NCI-H82 treated with DMSO at 0.1 percent for 48 hours (cell line): ENCODE results near the gene ZEB2.

Source experiments
- DNase-seq: peaks from one replicate; lab custom pipeline; 2025; ENCODE audit not compliant: unreplicated experiment; lab: John Stamatoyannopoulos, UW

ZEB2 gene

DNA sequence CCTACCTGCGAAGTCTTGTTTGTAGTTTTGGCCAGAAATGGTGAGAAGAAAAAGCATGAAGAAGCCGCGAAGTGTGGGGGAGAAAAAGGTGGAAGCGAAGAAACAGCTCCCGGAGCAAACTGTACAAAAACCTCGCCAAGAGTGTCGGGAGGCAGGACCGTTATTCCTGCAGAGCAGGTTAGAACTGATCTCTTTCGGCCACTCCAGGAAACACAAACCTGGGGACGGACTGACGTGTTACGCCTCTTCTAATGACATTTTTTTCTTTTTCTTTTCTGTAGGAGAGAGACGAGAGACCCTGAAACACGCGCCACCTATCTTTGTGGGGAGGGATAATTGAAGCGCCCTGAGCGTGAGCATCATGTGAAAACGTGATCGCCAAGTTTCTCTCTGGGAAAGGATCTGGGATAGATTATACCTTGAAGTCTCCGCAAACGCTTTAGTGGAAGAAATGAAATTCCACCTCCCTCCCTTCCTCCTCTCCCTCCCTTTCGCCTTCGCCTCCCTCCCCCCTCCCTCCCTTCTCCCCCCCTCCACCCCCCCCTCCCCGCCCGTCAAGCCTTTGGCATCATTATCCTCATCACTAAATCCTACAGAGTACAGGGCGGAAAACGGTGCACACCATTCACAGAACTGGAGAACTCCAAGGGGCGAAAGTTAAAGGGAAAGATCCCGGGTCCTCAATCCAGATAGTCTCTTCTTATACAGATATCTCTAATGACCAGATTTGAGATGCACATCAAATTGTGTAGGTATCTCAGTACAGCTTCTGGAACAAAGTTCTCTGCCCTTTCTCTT is at the start of gene ZEB2:
ZEB2 (minus strand) TSS at position 186 of the 798 bp plus-strand sequence. CDS start 2,769 bp downstream, outside the sequence.
- peak; percentile 93 for DNase-seq

DNA sequence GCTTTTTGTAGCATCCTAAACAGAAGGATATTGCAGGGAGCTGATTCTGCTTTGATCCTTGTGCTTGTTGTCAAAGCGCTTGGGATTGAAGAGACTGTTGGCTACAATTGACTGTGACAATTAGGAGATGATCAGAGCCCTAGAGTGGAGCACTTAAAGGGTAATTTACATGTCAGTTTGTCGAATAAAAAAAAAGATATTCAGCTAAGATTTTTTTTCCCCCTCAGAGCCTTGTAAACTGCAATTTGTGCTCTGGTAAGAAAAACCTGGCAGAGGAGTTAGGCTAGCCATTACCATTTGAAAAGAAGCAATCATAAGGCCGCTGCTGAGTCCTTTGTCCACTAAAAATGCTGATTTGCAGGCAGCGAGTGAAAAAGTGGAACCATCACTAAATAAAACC is 47.8 kb upstream of the ZEB2 start:
- no peak for DNase-seq

DNA sequence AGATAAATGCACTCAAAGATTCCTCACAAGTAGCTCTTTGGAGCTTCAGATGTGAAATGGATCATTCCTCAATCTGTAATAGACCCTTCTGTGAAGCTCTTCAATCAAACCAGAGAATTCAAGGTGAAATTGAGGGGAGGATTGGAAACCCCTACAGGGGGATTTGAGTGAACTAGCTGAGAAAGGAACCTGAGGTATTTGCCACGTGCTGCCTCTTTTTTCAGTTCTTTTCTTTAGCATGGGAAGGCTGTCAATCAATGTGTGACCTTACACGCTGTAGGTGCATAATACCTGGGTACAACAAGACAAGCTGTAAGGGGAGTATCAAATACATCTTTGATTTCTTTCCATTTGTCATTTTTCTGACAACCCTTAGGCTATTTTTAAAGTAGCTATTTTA is 46.5 kb upstream of the ZEB2 start:
- DNase-seq: no peak

GRCh38 chr2:144560251-144560650 is 40.3 kb upstream of the ZEB2 start:
- DNase-seq: no peak

GRCh38 chr2:144559681-144560080 is 39.8 kb upstream of the ZEB2 start:
- DNase-seq: no peak

DNA sequence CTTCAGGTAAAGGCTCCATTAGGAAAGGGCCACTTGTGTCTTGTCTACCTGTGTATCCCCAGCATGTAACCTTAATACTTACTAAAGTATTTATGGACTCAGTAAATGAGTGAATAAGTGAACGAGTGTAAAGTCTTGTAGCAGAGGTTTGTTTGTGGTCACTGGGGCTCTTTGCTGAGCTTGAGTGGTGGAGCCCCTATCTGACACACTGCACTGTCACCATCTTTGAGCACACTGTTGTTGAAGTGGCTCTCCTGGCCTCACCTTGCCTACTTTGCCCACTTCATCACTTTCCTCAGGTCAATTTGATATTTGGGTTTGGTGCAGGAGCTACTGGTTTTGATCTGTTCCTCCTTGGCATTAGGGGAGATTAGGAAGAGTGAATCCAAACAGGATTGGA is 39.3 kb upstream of the ZEB2 start:
- DNase-seq: no peak

- no peak for DNase-seq
Observed at GRCh38 chr2:144554492-144555210, 34.7 kb upstream of the ZEB2 start.

- no peak for DNase-seq
Observed at GRCh38 chr2:144553379-144553778, 33.5 kb upstream of the ZEB2 start.

- no peak for DNase-seq
Observed at GRCh38 chr2:144552821-144553220, 32.9 kb upstream of the ZEB2 start.

DNA sequence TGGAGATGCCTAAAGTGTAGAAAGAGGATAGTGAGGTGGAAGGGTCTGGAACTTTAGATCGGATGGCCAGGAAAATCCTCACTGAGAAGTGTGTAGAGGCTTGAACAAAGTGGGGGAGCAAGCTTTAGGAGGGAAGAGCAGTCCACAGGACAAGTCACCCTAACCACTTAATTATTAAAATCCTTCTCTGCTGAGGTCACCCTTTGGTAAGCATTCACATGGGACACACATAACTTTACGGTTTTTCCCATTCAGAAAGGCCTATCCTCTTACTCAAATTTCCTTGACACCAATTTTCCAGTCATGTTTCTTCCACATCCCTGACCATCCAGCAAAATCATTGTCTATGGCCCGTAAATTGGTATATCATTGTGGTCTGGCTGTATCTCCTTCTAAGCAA is 31.0 kb upstream of the ZEB2 start:
- DNase-seq: no peak

DNA sequence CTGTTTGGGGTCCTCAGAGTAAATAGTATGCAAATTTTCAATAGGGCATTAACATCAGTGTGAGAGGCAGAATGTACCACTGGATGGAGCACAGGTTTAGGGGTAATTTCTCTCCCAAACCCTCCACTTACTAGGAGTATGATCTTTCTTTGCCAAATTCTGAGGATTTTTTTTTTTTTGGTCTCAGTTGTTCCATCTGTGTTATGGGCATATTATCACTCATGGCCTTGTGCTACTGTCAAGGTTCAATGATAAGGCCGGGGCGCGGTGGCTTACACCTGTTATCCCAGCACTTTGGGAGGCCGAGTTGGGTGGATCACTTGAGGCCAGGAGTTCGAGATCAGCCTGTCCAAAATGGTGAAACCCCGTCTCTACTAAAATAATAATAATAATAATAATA is 30.2 kb upstream of the ZEB2 start:
- DNase-seq: no peak

DNA sequence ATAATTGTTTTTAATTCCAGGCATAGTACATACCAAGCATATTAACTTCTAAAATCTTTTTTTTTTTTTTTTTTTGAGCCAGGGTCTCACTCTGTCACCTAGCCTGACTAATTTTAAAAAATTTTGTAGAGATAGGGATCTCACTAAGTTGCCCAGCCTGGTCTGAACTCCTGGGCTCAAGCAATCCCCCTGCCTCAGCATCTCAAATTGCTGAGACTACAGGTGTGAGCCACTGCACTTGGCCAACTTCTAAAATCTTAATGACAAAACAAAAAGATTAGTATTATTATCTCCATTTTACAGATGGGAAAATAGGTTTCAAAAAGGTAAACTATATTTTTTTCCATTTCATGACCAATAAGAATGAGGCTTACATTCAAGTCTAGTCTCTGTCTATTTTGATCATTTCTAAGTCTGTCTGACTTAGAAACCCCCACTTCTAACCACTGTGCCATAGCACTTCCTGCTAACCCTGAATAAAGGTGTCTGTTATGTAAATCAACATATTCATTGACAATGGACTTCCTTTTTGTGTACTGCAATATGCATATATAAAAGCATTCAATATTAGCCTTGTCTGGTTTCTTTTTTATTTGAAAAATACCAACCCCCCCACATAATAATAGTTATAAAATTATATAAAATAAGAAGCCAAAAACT is 28.7 kb upstream of the ZEB2 start:
- DNase-seq: no peak

DNA sequence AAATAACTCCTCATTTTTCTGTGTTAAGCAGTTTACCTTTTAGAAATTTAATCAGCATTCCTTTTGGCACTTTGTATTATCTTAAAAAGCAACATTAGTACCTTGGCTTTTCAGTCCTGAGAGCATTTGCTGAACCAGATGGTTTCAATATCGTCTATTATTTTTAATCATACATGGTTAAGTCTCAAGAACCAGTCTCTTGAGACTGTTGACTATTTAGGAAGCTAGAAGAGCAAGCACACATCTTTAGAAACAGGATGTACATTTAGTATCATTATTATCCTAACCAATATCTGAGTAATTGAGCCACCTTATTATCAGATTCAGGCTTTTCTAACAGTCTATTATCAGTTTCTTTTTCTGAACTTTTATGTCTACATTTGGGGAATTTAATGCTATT is 28.2 kb upstream of the ZEB2 start:
- DNase-seq: no peak

- DNase-seq: no peak
Observed at GRCh38 chr2:144547494-144547893, 27.6 kb upstream of the ZEB2 start.

DNA sequence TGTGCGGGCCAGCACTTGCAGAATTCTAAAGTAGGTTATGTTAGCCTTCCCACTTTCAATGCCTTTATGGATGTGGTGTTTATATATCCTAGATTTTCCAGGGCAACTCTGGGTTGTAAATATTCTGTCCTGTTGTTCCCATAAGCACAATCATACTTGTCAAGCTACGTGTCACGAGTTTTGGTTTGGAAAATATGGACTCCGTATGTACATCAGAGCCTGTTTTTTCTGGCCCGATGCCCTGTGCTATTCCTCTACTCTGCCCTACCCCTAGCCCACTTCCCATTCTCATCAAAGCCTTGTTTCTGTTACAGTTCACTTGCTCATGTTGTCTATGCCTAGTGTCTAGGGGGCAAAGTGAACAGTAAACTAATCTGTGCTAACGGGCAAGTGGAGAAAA is 27.0 kb upstream of the ZEB2 start:
- no peak for DNase-seq

GRCh38 chr2:144545787-144546186 is 25.9 kb upstream of the ZEB2 start:
- no peak for DNase-seq

DNA sequence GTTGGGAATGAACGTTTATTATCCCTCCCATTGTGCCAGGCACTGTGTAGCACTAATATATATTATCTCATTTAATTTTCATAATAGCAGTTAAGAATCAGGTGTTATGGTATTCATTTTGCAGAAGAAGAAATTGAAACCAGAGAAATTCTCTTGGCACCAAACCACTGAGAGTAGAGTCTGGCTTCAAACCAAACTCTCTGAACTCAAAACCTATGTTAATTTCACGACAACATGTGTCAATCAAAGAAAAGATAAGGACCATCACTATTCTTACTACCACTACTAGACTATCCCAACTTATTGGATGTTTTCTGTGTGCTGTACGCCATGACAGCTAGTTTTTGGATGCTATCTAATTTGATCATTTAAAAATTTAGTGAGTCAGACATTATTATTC is 24.1 kb upstream of the ZEB2 start:
- DNase-seq: no peak

DNA sequence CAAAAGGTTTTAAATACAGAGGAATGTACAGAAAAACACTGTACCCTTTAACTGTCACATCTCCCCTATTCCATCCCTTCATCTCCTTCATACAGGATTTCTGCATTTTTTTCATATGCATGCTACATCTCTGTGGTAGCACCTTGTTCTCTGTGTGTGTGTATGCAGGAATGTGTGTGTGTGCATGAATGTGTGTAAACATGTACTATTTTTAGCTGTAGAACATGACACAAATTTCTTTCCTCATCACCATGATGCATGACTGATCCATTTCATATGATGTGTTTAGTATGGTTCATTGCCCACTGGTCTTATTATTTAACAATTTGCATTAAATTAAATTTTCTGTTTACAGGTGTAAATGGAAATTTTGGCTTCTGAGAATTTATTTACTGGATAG is 21.5 kb upstream of the ZEB2 start:
- no peak for DNase-seq

- DNase-seq: no peak
Observed at GRCh38 chr2:144539289-144539782, 19.4 kb upstream of the ZEB2 start.

GRCh38 chr2:144535300-144535699 is 15.4 kb upstream of the ZEB2 start:
- no peak for DNase-seq

- DNase-seq: no peak
Observed at GRCh38 chr2:144533221-144533620, 13.3 kb upstream of the ZEB2 start.

- no peak for DNase-seq
Observed at GRCh38 chr2:144530596-144530995, 10.7 kb upstream of the ZEB2 start.
